Neural cell (in vitro differentiated cells): ENCODE measurements around the gene SGK2. TPM values are rescaled to one million over a fixed set of nuclear protein-coding genes. Genes with fewer than 3 reads are reported as not detected.

Experiments
- H2AFZ ChIP-seq: fragments of 200-600, 300-800 bp; sonication (generic), shearing (Covaris generic); 2 replicates; pipeline ENCODE4 v1.6.0; 2014; ENCODE audit warnings: low read depth, mild to moderate bottlenecking, antibody characterized with exemption, low read length, moderate library complexity
- H3F3A ChIP-seq: fragments of 200-600 bp; shearing (Covaris generic); 2 replicates; pipeline ENCODE4 v1.6.1; 2016; ENCODE audit warnings: mild to moderate bottlenecking, moderate library complexity, mixed read lengths, antibody characterized with exemption, low read length; ENCODE audit not compliant: insufficient read depth, poor library complexity, severe bottlenecking
- H3K27ac ChIP-seq: fragments of 200-600, 300-800 bp; sonication (generic), shearing (Covaris generic); 2 replicates; pipeline ENCODE4 v1.5.1; 2014; ENCODE audit warnings: mild to moderate bottlenecking, low read length, moderate library complexity
- H3K27me3 ChIP-seq: fragments of 300-800, 200-600 bp; sonication (generic), shearing (Covaris generic); 2 replicates; pipeline ENCODE4 v1.6.0; 2014; ENCODE audit warnings: mild to moderate bottlenecking, low read depth, low read length, moderate library complexity; ENCODE audit not compliant: insufficient read depth
- H3K36me3 ChIP-seq: fragments of 300-800, 200-600 bp; sonication (generic), shearing (Covaris generic); 2 replicates; pipeline ENCODE4 v1.5.1; 2014; ENCODE audit warnings: mild to moderate bottlenecking, antibody characterized with exemption, low read length, moderate library complexity; ENCODE audit not compliant: insufficient read depth
- H3K4me2 ChIP-seq: fragments of 300-800, 200-600 bp; sonication (generic), shearing (Covaris generic); 2 replicates; pipeline ENCODE4 v1.6.0; 2014; ENCODE audit warnings: mild to moderate bottlenecking, low read length
- H3K4me3 ChIP-seq: fragments of 300-800, 200-600 bp; sonication (generic), shearing (Covaris generic); 2 replicates; pipeline ENCODE4 v1.5.1; 2014; ENCODE audit warnings: mild to moderate bottlenecking, low read length, moderate library complexity
- H3K79me2 ChIP-seq: fragments of 200-600 bp; shearing (Covaris generic); replicated peaks from 2 replicates; pipeline ENCODE4 v1.6.0; 2014; ENCODE audit warnings: mild to moderate bottlenecking, low read length, moderate library complexity; ENCODE audit not compliant: insufficient read depth
- H3K9ac ChIP-seq: fragments of 300-800, 200-600 bp; sonication (generic), shearing (Covaris generic); 2 replicates; pipeline ENCODE4 v1.6.1; 2016; ENCODE audit warnings: mild to moderate bottlenecking, low read length, mixed read lengths
- H3K9me2 ChIP-seq: fragments of 200-600 bp; shearing (Covaris generic); 2 replicates; pipeline ENCODE4 v1.6.1; 2016; ENCODE audit warnings: mild to moderate bottlenecking, low read length, mixed read lengths; ENCODE audit not compliant: insufficient read depth
- H3K9me3 ChIP-seq: fragments of 200-600, 300-800 bp; sonication (generic), shearing (Covaris generic); 2 replicates; pipeline ENCODE4 v1.6.1; 2016; ENCODE audit warnings: mild to moderate bottlenecking, mixed run types, low read length, moderate library complexity, mixed read lengths
- H4K20me1 ChIP-seq: fragments of 200-600 bp; shearing (Covaris generic); 2 replicates; pipeline ENCODE4 v1.6.1; 2016; ENCODE audit warnings: mild to moderate bottlenecking, mixed run types; ENCODE audit not compliant: insufficient read depth
- EP300 ChIP-seq: fragments of 450-650 bp; conservative IDR thresholded peaks from 2 replicates; pipeline ENCODE4 v1.6.1; 2014; ENCODE audit warnings: antibody characterized with exemption, mild to moderate bottlenecking, moderate library complexity; ENCODE audit not compliant: poor library complexity, severe bottlenecking
- EZH2 ChIP-seq: fragments of 200-600, 300-800 bp; shearing (Covaris generic), sonication (generic); IDR thresholded peaks from 2 replicates; pipeline ENCODE4 v1.6.1; 2014; ENCODE audit warnings: antibody characterized with exemption, low read length, borderline replicate concordance, mild to moderate bottlenecking; ENCODE audit not compliant: insufficient read depth, poor library complexity, severe bottlenecking
- MXI1 ChIP-seq: fragments of 450-650 bp; conservative IDR thresholded peaks from 2 replicates; pipeline ENCODE4 v1.6.1; 2014; ENCODE audit warnings: antibody characterized with exemption, mild to moderate bottlenecking; ENCODE audit not compliant: poor library complexity, severe bottlenecking
- POLR2AphosphoS5 ChIP-seq: IDR thresholded peaks from 2 replicates; pipeline ENCODE4 v1.6.1; 2012
- RAD21 ChIP-seq: fragments of 450-650 bp; conservative IDR thresholded peaks from 2 replicates; pipeline ENCODE4 v1.6.1; 2014; ENCODE audit warnings: antibody characterized with exemption, mild to moderate bottlenecking, moderate library complexity
- REST ChIP-seq: IDR thresholded peaks from 2 replicates; pipeline ENCODE4 v1.6.1; 2012; ENCODE audit warnings: borderline replicate concordance
- SMC3 ChIP-seq: fragments of 450-650 bp; conservative IDR thresholded peaks from 2 replicates; pipeline ENCODE4 v1.6.1; 2014; ENCODE audit warnings: antibody characterized with exemption, mild to moderate bottlenecking, moderate library complexity; ENCODE audit not compliant: poor library complexity
- TAF1 ChIP-seq: IDR thresholded peaks from 2 replicates; pipeline ENCODE4 v1.6.1; 2012; ENCODE audit warnings: low read depth
- polyA plus RNA-seq: library from polyadenylated mRNA; depleted of rRNA; stranded (reverse); fragments of >200 nt; gene quantifications from 2 replicates; pipeline ENCODE4 v1.2.3, GENCODE V29; 2014
- TF ChIP-seq, protein P1 (sequence below): fragments of 450-650 bp; IDR thresholded peaks from 2 replicates; pipeline ENCODE4 v1.5.1; 2014; ENCODE audit warnings: antibody characterized with exemption, mild to moderate bottlenecking, moderate library complexity; ENCODE audit not compliant: poor library complexity, severe bottlenecking

SGK2 gene
- polyA plus RNA-seq, 1 donor from 2014 or later, result 0.81 TPM

GRCh38 chr20:43513372-43513930 lies 45.4 kb upstream of the SGK2 start:
- peak overlapping the region; percentile 34 for H3K27ac ChIP-seq

DNA sequence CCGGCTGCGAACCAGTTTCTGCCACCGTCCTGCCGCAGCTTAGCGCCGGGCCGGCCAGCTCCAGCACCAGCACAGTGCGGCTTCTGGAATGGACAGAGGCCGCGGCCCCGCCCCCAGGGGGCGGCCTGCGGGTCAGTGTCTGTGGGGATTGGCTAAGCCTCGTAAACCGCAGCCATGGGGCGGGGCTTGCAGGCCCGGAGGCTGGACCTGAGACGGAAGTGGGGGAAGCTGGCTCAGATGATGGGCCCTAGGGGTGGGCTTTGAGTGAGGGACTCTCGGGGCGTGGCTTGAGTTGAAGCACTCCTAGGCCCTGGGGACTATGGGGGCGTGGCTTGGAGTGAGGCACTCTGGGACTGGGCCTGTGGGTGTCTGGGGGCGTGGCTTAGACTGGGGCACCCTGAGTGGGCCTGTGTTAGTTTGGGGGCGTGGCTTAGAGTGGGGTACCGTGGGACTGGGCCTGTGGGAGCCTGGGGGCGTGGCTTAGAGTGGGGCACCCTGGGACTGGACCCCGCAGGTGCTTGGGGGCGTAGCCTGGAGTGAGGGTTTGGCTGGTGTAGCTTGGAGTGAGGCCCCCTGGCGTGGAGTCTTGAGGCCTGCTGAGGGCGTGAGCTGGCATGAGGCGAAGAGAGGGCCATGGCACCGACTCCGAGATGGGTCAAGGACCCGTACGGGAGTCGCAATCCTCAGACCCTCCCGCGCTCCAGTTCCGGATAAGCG lies 44.7 kb upstream of the SGK2 start:
- Histone ChIP-seq H3K36me3 (no peaks in the 10 kb centered on the region), H3F3A (no peaks in the 10 kb centered on the region), H3K27ac (peak overlapping the region; percentile 71), H3K9me3 (no peaks in the 10 kb centered on the region), H3K9ac (peak overlapping the region; percentile 75), H3K4me2 (no peak overlapping the region), H3K4me3 (peak overlapping the region; percentile 82), H3K79me2 (no peaks in the 10 kb centered on the region), H4K20me1 (no peaks in the 10 kb centered on the region), H2AFZ (peak overlapping the region; percentile 40), H3K27me3 (peaks cover under 1% of the 10 kb centered on the region), H3K9me2 (no peaks in the 10 kb centered on the region)
- TF ChIP-seq SMC3, result peak; percentile 26
- no peak for TF ChIP-seq REST
- TF ChIP-seq, protein P1, sequence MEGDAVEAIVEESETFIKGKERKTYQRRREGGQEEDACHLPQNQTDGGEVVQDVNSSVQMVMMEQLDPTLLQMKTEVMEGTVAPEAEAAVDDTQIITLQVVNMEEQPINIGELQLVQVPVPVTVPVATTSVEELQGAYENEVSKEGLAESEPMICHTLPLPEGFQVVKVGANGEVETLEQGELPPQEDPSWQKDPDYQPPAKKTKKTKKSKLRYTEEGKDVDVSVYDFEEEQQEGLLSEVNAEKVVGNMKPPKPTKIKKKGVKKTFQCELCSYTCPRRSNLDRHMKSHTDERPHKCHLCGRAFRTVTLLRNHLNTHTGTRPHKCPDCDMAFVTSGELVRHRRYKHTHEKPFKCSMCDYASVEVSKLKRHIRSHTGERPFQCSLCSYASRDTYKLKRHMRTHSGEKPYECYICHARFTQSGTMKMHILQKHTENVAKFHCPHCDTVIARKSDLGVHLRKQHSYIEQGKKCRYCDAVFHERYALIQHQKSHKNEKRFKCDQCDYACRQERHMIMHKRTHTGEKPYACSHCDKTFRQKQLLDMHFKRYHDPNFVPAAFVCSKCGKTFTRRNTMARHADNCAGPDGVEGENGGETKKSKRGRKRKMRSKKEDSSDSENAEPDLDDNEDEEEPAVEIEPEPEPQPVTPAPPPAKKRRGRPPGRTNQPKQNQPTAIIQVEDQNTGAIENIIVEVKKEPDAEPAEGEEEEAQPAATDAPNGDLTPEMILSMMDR, result peak; percentile 54
- peak; percentile 75 for TF ChIP-seq POLR2AphosphoS5
- TF ChIP-seq RAD21, result peak; percentile 19
- no peak for TF ChIP-seq EZH2

More at GRCh38 chr20:43513372-43513930, 45.4 kb upstream of the SGK2 start:
- H4K20me1 ChIP-seq, result no peaks in the 10 kb centered on the region
- H3K36me3 ChIP-seq, result no peaks in the 10 kb centered on the region
- TF ChIP-seq TAF1 (no peak), REST (no peak), EP300 (no peak), MXI1 (no peak), RAD21 (no peak), SMC3 (no peak), EZH2 (no peak)
- TF ChIP-seq, protein P1, result no peak
- H2AFZ ChIP-seq, result peak overlapping the region; percentile 40
- no peaks in the 10 kb centered on the region for H3K9me3 ChIP-seq
- H3K9ac ChIP-seq, result peak overlapping the region; percentile 52
- no peaks in the 10 kb centered on the region for H3K9me2 ChIP-seq
- no peaks in the 10 kb centered on the region for H3F3A ChIP-seq
- peak overlapping the region; percentile 82 for H3K4me3 ChIP-seq
- no peak overlapping the region for H3K4me2 ChIP-seq
- peaks cover 7% of the 10 kb centered on the region for H3K27me3 ChIP-seq
- H3K79me2 ChIP-seq, result no peaks in the 10 kb centered on the region
